Measurements from ENCODE around the gene PRKN.
"Not testable (repeated sequence)": the region's sequence is repeated elsewhere in the genome, so short reads cannot be mapped to it uniquely, and the experiment has no call there.

PRKN gene

DNA sequence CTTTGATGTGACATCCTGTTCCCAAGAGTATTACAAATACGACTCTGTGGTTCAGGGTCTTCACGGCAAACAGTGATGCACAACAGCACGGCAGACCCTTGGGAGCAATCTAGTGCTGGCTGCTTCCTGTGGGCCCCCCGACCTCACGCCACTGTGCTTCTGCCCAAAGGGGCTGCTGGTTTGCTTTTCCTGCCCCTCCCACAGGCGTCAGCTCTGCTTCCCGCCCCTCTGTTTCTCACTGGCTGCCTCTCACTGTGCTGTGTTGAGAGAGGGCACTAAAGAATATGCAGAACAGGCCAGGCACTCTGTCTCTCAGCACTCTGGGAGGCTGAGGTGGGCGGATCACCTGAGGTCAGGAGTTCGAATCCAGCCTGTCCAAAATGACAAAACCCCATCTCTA, 899.2 kb downstream of the PRKN start:
- no peak for DNase-seq

DNA sequence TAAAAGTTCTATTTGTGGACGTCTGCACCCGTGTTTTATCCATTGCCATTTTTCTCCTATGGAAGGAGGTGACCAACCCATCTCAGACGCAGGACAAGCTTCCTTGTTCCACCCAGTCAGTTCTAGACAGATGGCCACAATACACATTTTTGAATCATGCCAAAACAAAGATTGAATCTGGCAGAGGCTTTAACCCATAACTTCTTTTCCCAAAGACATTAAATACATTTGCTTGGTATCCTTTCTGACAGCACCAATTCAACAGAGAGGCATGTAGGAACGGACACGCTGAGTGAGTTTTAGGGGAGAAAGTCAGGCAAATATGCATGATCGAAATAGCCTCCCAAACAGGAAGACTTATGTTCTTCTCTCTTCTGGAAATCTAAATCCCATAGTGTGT, 901.1 kb downstream of the PRKN start:
- DNase-seq, result no peak

DNA sequence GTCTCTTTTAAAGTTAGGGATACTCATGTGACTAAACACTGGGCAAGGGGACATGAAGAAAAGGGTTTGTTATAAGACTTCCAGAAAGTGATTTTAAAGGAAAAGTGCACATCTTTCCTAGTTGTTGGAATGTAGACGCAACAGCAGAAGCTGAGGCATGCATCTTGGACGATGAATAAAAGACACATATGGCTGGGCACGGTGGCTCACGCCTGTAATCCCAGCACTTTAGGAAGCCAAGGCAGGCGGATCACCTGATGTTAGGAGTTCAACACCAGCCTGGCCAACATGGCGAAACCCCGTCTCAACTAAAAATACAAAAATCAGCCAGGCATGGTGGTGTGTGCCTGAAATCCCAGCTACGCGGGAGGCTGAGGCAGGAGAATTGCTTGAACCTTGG, 905.4 kb downstream of the PRKN start:
- DNase-seq, result not testable (repeated sequence)

DNA sequence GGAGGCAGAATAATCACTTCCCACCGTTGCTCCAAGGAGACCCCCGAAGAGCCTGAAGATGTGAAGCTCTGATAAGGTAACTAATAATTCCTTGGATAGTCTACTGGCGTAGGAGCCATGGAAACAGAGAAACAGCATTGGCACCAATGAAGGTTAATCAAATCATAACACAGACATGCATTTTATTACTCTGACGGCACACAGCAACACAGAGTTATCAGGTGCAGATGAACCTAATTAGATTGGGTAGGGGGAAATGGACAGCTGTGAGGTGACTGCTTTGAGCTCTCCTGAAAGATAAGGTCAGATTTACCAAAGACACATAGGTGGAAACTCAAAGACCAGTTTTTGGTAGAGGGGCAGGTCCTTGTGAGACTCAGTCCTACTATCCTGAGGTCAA, 909.7 kb downstream of the PRKN start:
- no peak for DNase-seq

DNA sequence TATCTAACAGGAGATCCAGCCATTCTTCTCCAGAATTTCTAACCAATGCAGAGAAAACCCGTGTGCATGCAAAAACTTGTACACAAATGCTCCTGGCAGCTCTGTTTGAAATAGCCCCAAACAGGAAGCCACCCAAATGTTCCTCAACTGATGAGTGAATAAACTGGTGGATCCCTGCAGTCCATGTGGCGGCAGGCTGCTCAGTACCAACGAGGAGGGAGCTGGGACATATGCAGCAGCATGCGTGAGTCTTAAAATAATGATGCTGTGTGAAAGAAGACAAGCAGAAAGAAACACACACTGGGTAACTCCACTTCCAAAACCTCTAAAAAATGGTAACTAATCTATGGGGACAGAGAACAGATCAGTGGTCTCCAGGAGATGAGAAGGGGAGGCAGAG, 911.6 kb downstream of the PRKN start:
- no peak for DNase-seq

DNA sequence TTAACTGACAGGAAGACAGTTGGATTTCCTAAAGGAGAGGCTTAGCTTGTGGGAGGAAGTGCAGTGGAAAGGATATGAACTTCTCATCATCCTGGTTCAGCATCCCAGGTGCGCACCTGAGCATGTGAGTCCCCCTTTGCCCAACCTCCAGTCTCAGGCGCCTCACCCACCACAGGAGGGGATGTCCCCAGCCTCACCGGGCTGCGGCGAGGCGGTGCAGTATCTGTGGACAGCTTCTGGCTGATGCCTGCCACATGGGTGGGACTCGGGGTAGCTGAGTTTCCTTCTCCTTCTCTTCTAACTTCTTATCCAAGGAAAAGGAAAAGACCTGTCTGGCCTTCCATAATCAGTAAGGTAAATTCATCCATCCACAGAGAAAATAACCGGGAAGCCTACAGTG, 914.4 kb downstream of the PRKN start:
- DNase-seq, result no peak

DNA sequence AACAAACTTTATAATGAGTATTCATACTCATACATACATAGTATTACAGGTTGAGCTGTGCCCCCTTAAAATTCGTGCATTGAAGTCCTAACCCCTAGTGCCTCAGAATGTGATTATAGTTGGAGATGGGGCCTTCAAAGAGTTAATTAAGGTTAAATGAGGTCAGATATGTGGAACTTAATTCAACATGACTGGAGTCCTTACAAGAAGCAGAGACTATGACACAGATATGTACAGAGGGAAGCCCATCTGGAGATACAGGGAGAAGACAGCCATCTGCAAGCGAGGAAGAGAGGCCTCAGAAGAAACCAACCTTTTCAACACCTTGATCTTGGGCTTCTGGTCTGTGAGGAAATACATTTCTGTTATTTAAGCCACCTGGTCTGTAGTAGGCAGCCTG, 917.6 kb downstream of the PRKN start:
- no peak for DNase-seq

DNA sequence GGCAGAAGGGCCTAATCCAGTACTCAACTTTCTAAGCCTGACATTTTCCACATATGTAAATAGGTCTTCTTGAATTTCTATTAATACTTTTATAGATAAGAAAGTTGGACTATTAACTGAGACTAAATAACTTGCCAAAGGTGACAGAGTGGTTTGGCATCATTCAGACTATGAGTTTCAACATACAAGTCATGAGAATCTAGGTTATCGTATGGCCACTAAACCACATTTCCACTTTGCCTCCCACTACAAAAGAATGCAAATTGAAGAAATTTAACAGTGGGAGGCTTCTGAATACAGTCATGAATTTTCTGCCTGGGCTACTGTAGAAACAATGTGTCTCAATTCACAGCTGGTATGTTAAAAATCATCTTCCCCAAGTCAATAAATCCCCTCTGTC, 922.7 kb downstream of the PRKN start:
- no peak for DNase-seq

DNA sequence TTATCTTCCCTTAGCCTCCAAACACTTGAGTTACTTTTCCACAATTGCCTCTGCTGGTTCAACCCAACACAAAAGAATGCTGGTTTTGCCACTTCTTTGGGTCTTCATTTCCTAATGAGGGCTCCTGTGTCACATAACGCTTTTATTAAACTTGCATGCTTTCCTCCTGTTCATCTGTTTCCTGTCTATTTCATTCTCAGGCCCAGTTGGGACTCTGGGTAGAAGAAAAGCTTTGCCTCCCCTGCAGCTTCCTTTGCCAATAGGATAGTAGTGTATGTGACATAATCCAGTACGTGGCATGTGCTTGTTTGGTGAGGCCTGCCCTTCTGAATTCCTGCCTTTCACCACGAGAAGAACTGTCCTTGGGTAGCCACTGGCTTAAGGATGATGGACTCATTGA, 924.4 kb downstream of the PRKN start:
- DNase-seq, result no peak

DNA sequence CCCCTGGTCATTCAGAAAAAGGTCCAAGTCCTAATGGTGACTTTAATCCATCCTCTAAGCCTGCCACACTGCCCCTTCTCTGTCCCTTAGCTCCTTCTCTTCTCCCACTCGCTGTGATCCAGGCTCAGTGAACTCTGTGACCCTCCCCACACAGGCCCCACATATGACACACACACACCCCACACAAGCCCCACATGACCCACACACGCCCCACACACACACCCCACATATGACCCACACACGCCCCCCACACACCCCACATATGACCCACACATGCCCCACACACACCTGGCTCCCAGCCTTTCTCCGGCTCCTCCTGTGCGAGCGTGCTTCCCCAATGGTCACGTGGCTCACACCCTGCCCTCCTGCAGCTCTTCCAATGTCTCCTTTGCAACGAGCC, 925.3 kb downstream of the PRKN start:
- DNase-seq, result no peak

DNA sequence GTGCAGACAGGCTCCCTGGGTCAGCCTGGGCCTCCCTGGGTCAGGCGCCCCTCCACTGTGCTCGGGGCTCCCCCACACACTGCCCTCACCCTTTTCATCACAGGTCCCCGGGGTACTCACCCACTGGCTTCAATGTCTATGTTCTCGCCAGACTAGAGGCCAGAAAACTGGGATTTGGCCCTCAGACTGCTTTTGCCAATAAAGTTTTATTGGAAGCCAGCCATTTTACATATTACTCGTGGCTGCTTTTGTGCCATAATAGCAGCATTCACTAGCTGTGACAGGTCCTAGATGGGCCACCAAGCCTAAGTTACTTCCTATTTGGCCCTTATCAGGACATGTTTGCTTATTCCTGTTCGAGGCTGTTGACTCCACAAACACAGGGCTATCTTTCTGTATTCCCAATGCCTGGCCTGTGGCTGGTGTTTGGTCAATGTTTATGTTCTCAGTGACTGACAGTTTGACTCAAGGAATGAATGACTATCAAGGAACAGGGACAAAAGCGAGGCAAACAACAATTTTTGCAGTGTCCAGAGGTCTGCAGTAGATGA, 928.6 kb downstream of the PRKN start:
- DNase-seq, result no peak

DNA sequence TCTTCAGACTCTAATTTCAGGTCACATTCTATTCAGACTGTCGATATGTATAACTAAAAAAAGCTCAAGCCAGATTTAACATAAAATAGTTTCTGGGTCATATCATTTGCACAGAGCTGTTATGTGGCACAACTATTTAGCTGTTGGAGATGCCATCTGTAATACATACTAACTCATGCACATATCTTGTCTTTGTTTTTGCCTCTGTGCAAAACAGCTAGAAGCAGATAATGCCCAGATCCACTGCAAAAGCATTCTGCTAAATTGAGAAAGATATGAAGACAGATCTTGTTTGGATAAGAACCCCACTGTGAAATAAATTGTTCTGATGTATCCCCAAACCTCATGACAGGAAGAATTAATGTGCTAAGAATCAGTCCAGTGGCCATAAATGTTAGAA, 930.9 kb downstream of the PRKN start:
- DNase-seq, result no peak

DNA sequence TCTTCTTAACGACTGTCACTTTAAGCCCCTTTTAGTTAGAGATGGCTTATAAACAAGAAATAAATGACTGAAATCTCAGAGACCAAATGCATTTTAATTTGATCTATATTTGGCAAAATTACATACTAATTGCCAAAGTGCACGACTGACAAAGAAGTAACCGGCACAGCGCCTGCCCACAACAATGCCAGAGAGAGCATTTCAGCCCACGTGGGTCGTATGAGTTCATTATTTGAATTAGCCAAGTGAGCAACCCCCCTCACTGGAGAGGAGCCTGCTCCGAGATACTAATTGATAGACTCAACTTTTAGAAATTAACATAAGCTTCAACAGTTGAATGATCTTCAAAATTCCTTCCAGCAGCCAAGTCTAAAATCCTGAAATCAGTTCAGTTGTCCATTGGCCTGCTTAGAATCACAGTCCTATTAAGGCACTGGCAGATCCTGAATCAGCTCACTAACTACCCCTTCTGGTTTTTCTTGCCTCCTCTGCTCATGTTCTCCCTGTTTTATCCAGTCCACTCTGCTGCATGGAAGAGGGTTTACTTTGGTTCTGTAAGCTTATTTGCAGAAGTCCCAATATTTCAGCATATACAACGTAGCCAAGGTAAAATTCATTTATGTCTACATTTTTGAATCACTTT, 934.6 kb downstream of the PRKN start:
- DNase-seq, result no peak

DNA sequence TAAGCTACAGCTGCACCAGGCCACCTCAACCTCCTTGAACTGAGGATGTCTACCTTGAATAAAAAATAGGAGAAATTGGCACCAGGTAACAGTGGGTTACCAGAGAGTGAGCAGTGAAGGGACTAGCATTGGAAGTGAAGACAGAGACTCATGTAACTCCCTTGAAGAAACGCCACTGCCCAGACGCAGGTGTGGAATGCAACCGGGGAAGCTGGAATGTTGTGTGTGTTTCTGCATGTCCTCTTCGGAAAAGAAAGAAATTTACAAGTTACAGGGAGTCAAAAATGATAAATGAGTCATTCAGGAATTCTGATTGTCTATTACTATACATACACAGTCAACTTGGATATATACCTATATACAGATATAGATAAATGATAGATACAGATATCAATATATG, 939.0 kb downstream of the PRKN start:
- no peak for DNase-seq

DNA sequence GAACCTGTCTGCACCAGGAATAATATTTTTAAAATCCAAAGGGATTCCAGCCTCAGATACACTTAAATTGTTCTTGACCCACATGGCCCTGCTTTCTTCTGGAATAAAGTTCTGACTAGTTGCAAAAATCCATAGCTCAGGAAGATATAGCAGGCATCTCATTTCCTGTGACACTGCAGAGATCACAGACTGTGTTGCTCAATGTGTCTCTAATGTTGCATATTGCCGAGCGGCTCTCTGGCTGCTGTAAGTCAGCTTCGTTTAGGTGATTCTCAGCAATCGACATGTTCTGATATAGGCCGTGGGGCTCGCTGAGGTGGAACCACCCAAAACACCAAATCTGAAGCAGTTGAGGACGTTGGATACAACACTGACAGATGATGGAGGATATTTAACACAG, 955.4 kb downstream of the PRKN start:
- no peak for DNase-seq

DNA sequence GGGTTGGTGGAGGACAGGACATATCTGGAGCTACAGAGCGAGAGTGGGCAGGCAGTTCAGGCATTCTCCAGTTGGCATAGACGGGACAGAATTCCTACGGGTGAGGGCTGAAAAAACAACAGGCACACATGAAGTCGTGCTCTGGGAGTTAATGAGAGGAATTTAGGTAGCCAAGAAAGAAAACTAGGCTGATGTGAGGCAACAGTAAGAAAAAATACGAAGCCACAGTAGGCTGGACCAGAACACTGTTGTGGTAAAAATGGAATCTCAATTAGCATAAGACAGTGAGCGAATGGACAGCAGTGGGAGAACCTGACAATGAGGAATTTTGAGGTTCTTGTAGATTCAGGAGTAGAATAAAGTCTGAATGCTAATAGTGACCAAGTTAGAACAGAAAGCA, 965.6 kb downstream of the PRKN start:
- DNase-seq, result no peak

DNA sequence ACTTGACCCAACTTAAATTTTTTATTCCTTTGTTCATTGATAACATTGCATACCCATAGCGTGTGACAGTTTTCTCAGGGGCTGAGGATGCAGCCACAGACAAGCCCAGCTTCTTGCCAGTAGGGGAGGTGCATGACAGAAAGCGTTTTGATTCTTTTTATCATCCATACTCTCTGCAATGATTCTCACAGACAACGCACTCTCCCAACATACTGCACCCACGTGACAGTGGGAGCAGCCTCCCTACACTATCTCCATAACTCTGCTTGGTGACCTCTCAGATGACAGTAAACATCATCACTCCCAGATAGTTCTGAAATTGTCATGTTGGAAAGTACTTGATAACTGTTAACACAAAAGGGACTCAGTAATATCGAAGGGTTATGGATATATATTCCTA, 972.5 kb downstream of the PRKN start:
- DNase-seq, result no peak

DNA sequence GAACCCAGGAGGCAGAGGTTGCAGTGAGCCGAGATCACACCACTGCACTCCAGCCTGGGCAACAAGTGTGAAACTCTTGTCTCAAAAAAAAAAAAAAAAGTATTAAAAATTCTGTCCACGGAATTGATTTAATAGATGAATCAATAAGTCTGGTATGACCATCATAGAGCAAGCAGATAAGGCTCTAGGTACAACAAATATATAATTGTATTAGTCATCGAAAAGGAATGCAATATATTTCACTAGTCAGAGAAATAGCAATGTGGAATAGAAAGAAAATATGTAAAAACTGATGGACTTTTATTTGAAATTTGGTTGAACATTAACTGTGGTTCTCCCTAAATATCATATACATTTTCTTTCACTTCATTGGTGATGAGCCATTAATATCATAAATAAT, 976.9 kb downstream of the PRKN start:
- no peak for DNase-seq

DNA sequence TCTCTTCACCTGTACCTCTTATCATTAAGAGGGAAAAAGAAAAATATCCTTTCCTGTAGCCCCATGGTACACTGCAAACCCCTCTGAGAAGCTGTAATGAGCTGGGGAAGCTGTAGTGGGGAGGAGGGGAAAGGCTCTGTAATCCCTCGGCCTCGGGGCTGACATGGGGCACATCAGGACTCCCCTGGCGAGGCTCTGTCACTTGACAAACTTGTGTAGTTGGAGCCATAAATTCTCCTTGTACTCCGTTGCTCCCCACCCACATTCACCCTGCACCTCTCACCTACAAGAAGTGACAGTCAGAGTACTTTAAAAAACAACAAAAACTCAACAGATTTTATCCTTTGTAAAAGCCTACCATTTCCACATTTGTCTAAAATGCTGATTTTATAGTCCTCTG, 978.0 kb downstream of the PRKN start:
- DNase-seq, result no peak

DNA sequence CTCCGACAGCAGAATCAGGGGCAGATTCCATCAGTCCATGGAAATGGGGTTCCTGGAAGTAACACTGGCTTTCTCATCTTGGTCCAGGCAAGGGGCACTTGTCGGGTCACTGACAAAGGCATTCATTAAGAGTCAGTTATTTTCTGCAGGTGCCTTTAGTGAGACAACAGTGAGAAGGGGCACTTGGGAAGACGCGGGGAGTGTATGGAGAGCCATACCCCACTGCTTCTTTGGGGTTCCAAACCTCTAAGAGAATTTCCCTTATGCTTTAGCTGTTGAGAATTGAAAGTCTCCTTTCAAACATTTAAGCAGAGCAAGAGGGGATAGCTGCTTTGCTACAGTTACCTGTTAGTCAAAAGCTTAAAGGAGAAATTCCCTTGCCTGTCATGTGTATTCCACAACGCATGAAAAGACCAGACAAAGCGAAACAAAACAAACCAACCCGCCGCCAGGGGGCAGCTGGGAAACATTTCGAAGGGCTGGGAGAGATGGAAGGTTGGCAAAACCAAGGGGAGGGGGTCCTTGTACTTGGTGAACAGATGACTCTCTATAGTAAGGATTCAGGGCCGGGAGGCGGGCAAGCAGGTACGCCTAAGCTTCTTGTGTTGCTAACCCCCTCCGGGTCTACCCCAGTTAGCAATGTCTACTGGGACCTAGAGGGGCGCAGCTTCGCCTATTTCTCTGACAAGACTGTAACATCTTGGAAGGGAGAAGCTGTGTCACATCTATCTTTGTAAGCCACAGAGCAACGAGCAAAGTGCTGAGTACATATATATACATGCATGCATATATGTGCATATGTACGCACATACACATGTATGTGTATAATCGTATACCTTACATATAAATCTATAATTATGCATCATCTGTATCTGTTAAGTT, 978.8 kb downstream of the PRKN start:
- no peak for DNase-seq

DNA sequence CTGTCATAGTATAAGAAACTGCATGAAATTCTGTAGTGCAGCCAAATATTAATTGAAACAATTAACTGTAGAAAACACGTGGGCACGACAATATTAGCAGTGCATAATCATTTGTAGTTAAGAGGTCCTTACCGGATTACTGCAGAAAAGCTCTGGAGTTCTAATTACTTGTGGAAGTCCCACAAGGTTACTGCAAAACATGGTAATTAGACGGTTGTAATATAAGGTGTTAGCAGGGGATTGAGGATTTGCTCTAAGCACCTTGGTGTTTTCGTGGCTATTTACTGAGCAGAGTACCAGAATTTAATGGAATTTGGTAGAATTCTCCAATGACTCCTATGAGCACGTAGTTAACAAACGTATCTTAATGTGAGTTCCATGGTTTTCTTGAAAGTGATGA, 980.1 kb downstream of the PRKN start:
- no peak for DNase-seq

DNA sequence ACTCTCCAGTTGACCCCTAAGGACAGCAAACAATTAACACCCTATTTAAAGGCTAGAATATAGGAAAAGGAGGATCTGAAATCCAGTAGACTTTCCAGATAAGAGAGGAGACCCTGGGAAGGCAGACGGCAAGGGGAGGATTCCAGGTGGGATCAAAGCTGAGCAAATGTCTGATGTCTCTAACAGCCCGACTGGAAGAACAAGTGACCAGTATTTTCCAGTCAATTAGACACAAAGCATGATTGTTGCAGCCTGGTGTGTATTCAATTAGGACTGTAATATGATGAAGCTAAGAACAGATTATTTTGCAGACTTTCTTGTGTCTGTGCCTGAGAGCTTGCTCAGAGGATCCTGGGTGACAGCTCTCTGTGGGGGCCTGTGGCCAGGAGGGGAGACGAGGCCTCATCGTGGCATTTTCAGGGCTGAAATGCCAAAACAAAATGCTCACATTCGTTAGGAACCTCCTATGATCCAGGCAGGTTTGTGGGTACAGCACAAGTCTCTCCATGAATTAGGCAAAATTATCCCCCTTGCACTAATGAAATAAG, 981.9 kb downstream of the PRKN start:
- no peak for DNase-seq

DNA sequence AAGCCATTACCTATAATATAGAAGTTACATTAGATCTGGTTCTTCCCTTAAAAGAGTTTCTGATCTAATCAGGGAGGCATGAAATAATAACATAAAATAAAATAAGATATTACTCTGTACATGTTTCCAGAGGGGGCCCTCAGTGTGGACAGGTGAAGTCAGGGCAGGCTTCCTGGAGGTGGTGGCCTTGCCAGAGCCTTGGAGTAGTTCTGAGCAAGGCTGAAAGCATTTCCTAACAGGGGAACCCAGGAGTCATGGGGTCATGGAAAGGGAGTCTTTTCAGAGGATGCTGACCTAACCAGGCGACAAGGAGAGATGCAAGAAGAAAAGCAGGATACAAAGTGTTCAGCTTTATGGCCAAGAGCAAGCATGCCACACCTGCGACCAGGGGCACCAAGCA, 982.4 kb downstream of the PRKN start:
- no peak for DNase-seq
